ENCODE data around the gene FAM120AOS.

Gene FAM120AOS

DNA sequence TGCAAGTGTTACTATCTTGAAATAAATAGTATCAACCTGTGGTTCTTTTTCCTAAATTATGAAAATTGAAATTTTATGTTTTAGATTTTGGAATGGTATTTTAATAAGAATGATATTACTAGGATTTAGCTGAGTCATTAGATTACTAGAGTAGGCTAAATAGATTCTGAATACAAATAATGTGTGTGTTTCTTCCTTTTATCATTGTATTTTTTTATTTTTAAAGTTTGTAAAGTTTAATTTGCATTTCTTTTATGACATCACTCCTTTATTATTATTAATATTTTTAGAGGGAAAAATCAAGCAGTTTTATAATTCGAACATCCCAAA, 8.0 kb upstream of the FAM120AOS start:
- peaks cover 38% of the 10 kb centered on the region for H3K36me3 ChIP-seq (ENCODE audit: low read depth)
- H3K4me1 ChIP-seq (ENCODE audit: insufficient read depth, poor library complexity, severe bottlenecking): peaks cover 52% of the 10 kb centered on the region
- H3K27ac ChIP-seq (ENCODE audit: poor library complexity, severe bottlenecking): no peak overlapping the region
- H3K4me3 ChIP-seq (ENCODE audit: severe bottlenecking): no peak overlapping the region
- TF ChIP-seq, protein P1, sequence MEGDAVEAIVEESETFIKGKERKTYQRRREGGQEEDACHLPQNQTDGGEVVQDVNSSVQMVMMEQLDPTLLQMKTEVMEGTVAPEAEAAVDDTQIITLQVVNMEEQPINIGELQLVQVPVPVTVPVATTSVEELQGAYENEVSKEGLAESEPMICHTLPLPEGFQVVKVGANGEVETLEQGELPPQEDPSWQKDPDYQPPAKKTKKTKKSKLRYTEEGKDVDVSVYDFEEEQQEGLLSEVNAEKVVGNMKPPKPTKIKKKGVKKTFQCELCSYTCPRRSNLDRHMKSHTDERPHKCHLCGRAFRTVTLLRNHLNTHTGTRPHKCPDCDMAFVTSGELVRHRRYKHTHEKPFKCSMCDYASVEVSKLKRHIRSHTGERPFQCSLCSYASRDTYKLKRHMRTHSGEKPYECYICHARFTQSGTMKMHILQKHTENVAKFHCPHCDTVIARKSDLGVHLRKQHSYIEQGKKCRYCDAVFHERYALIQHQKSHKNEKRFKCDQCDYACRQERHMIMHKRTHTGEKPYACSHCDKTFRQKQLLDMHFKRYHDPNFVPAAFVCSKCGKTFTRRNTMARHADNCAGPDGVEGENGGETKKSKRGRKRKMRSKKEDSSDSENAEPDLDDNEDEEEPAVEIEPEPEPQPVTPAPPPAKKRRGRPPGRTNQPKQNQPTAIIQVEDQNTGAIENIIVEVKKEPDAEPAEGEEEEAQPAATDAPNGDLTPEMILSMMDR (IDR thresholded peaks at IDR 0.05; ENCODE audit: poor library complexity, severe bottlenecking): no peak
- no peaks in the 10 kb centered on the region for H3K9me3 ChIP-seq (ENCODE audit: severe bottlenecking)
- no peaks in the 10 kb centered on the region for H3K27me3 ChIP-seq (ENCODE audit: insufficient read depth, poor library complexity, severe bottlenecking)
- DNase-seq (ENCODE audit: low spot score): no peak
- no peak for ATAC-seq (ENCODE audit: low read depth)

DNA sequence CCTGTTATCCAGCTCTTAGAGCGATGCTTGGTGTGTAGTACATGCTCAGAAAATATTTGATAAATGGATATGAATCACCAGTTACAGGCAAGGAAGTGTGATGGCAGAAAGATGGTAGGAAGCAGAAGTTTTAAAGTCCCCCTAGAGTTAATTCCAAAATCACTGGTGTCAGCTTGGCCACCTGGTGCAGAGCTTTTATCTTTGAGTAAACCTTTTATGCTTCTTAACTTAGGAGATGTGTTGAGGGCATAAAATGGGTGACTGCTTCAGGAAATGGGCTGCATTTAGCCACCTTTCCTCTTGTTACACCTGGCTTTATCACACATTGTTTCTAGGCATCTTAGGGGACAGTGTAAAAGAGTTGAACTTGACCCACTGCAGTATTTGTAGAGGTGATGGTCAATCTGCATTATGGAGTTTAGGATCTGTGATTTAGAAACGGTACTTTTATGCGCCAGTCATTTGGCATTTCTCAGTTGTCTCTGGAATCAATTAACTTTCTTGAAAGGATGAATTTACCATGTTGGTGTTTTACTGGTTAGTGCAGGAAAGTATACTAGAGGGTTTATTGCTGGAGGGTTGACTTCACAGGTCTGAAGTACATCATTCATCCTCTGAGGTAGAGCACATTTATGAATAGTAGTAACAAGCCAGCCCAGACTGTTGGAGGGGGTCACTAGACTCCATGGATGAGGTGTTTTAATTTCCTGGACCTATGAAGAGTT, 7.5 kb upstream of the FAM120AOS start:
- Histone ChIP-seq H3K9me3 (ENCODE audit: severe bottlenecking) (no peaks in the 10 kb centered on the region), H3K4me1 (ENCODE audit: insufficient read depth, poor library complexity, severe bottlenecking) (peaks cover 50% of the 10 kb centered on the region), H3K27me3 (ENCODE audit: insufficient read depth, poor library complexity, severe bottlenecking) (no peaks in the 10 kb centered on the region), H3K4me3 (ENCODE audit: severe bottlenecking) (no peak overlapping the region), H3K36me3 (ENCODE audit: low read depth) (peaks cover 43% of the 10 kb centered on the region), H3K27ac (ENCODE audit: poor library complexity, severe bottlenecking) (no peak overlapping the region)
- TF ChIP-seq, protein P1 (IDR thresholded peaks at IDR 0.05; ENCODE audit: poor library complexity, severe bottlenecking): no peak
- ATAC-seq (ENCODE audit: low read depth): no peak
- no peak for DNase-seq (ENCODE audit: low spot score)

DNA sequence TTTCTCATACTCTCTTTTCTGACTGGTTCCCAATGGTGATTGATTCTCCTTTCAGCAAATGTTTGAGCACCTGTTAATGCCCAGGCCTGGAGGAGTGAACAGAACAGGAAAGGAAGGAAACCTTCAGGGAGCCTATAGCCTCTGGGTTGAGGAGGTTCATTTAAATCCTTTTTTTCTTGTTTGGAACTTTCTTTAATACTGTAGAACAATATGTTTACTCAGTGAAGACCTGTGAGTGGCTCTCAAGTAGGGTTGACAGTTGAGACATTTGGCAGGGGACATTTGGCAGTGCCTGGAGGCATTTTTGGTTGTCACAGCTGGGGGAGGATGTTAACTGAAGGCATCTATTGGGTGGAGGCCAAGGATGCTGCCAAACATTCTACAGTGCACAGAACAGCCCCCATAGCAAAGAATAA, 6.1 kb upstream of the FAM120AOS start:
- H3K36me3 ChIP-seq (ENCODE audit: low read depth): peaks cover 55% of the 10 kb centered on the region
- no peak for DNase-seq (ENCODE audit: low spot score)

DNA sequence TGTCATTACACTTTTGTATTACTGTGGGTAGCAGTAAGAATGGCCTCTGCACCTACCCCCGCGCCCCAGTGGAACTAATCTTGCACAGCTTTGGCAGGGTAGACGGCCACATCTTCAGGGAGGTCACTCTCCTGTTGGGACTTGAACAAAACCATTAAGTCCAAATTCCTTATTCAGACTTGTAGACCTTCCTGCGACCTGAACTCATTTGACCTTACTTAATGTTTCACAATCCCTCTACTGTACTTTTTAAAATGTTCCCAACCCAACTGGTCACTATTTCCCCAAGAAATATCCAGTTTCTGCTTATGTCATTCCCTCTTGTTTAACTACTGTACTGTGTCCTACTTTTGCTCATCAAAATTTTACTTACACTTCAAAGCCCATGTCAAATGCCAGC, 5.3 kb upstream of the FAM120AOS start:
- TF ChIP-seq, protein P1 (IDR thresholded peaks at IDR 0.05; ENCODE audit: poor library complexity, severe bottlenecking): no peak
- peaks cover 61% of the 10 kb centered on the region for H3K4me1 ChIP-seq (ENCODE audit: insufficient read depth, poor library complexity, severe bottlenecking)

More for the DNA sequence above, 6.1 kb upstream of the FAM120AOS start:
- Histone ChIP-seq H3K4me3 (ENCODE audit: severe bottlenecking) (no peak overlapping the region), H3K4me1 (ENCODE audit: insufficient read depth, poor library complexity, severe bottlenecking) (peaks cover 56% of the 10 kb centered on the region), H3K9me3 (ENCODE audit: severe bottlenecking) (no peaks in the 10 kb centered on the region), H3K27ac (ENCODE audit: poor library complexity, severe bottlenecking) (peak overlapping the region; percentile 10), H3K27me3 (ENCODE audit: insufficient read depth, poor library complexity, severe bottlenecking) (no peaks in the 10 kb centered on the region)
- TF ChIP-seq, protein P1 (IDR thresholded peaks at IDR 0.05; ENCODE audit: poor library complexity, severe bottlenecking): no peak
- no peak for ATAC-seq (ENCODE audit: low read depth)

DNA sequence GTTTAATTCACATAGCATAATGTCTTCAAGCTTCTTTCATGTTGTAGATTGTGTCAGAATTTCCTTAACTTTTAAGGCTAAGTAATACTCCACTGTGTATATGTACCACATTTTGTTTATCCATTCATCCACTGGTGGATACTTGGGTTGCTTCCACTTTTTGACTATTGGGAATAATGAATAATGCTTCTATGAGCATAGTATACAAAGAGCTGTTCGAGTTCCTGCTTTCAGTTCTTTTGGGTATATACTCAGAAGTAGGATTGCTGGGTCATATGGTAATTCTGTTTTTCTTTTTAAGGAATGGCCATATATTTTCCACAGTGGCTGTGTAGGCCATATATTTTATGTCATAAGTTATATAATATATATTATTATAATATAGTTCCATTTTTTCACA, 3.6 kb upstream of the FAM120AOS start:
- no peak overlapping the region for H3K27ac ChIP-seq (ENCODE audit: poor library complexity, severe bottlenecking)
- ATAC-seq (ENCODE audit: low read depth): no peak
- no peaks in the 10 kb centered on the region for H3K9me3 ChIP-seq (ENCODE audit: severe bottlenecking)
- H3K27me3 ChIP-seq (ENCODE audit: insufficient read depth, poor library complexity, severe bottlenecking): no peaks in the 10 kb centered on the region
- peaks cover 50% of the 10 kb centered on the region for H3K4me1 ChIP-seq (ENCODE audit: insufficient read depth, poor library complexity, severe bottlenecking)
- DNase-seq (ENCODE audit: low spot score): no peak
- TF ChIP-seq, protein P1 (IDR thresholded peaks at IDR 0.05; ENCODE audit: poor library complexity, severe bottlenecking): no peak
- peaks cover 59% of the 10 kb centered on the region for H3K36me3 ChIP-seq (ENCODE audit: low read depth)
- H3K4me3 ChIP-seq (ENCODE audit: severe bottlenecking): no peak overlapping the region

More for the DNA sequence above, 5.3 kb upstream of the FAM120AOS start:
- peak overlapping the region; percentile 10 for H3K27ac ChIP-seq (ENCODE audit: poor library complexity, severe bottlenecking)
- DNase-seq (ENCODE audit: low spot score) (no peak), ATAC-seq (ENCODE audit: low read depth) (peak; percentile 42; the same call in 1 of the 3 replicates)
- no peak overlapping the region for H3K4me3 ChIP-seq (ENCODE audit: severe bottlenecking)
- no peaks in the 10 kb centered on the region for H3K9me3 ChIP-seq (ENCODE audit: severe bottlenecking)
- peaks cover 62% of the 10 kb centered on the region for H3K36me3 ChIP-seq (ENCODE audit: low read depth)
- H3K27me3 ChIP-seq (ENCODE audit: insufficient read depth, poor library complexity, severe bottlenecking): no peaks in the 10 kb centered on the region

All from RWPE2 (cell line).